Measurements from ENCODE around the gene HMOX1.

HMOX1 gene

GRCh38 chr22:35346596-35347220 is 34.2 kb upstream of the HMOX1 start:
- Mint-ChIP-seq H3K4me3 (no peak overlapping the region), H3K27me3 (peaks cover 8% of the 10 kb centered on the region), H3K4me1 (ENCODE audit: low read depth) (peaks cover 13% of the 10 kb centered on the region), H3K27ac (no peak overlapping the region), H3K9me3 (no peaks in the 10 kb centered on the region), H3K36me3 (ENCODE audit: low read depth) (peaks cover 28% of the 10 kb centered on the region)
- no peak for DNase-seq

- DNase-seq, result no peak
- Mint-ChIP-seq H3K27me3 (peaks cover 13% of the 10 kb centered on the region), H3K27ac (no peak overlapping the region), H3K9me3 (no peaks in the 10 kb centered on the region), H3K4me1 (ENCODE audit: low read depth) (peaks cover 18% of the 10 kb centered on the region), H3K36me3 (ENCODE audit: low read depth) (peaks cover 26% of the 10 kb centered on the region), H3K4me3 (no peak overlapping the region)
These were observed 33.4 kb upstream of the HMOX1 start for GRCh38 chr22:35347462-35347861.

GRCh38 chr22:35348026-35348590 is 32.8 kb upstream of the HMOX1 start:
- H3K4me3 Mint-ChIP-seq, result no peak overlapping the region
- no peak for DNase-seq
- no peaks in the 10 kb centered on the region for H3K9me3 Mint-ChIP-seq
- H3K36me3 Mint-ChIP-seq (ENCODE audit: low read depth), result peaks cover 26% of the 10 kb centered on the region
- H3K4me1 Mint-ChIP-seq (ENCODE audit: low read depth), result peaks cover 24% of the 10 kb centered on the region
- H3K27me3 Mint-ChIP-seq, result peaks cover 16% of the 10 kb centered on the region
- no peak overlapping the region for H3K27ac Mint-ChIP-seq

- no peak overlapping the region for H3K4me3 Mint-ChIP-seq
- peaks cover 25% of the 10 kb centered on the region for H3K4me1 Mint-ChIP-seq (ENCODE audit: low read depth)
- no peak for DNase-seq
- H3K36me3 Mint-ChIP-seq (ENCODE audit: low read depth), result peaks cover 26% of the 10 kb centered on the region
- H3K9me3 Mint-ChIP-seq, result no peaks in the 10 kb centered on the region
- H3K27ac Mint-ChIP-seq, result no peak overlapping the region
- peaks cover 16% of the 10 kb centered on the region for H3K27me3 Mint-ChIP-seq
These were observed 32.2 kb upstream of the HMOX1 start for GRCh38 chr22:35348703-35349102.

- Mint-ChIP-seq H3K4me1 (ENCODE audit: low read depth) (peaks cover 25% of the 10 kb centered on the region), H3K36me3 (ENCODE audit: low read depth) (peaks cover 26% of the 10 kb centered on the region), H3K9me3 (no peaks in the 10 kb centered on the region), H3K4me3 (no peak overlapping the region), H3K27me3 (peaks cover 16% of the 10 kb centered on the region), H3K27ac (no peak overlapping the region)
- no peak for DNase-seq
These were observed 31.6 kb upstream of the HMOX1 start for GRCh38 chr22:35349368-35349703.

- H3K27me3 Mint-ChIP-seq, result peaks cover 16% of the 10 kb centered on the region
- no peak overlapping the region for H3K27ac Mint-ChIP-seq
- no peak for DNase-seq
- H3K36me3 Mint-ChIP-seq (ENCODE audit: low read depth), result peaks cover 20% of the 10 kb centered on the region
- no peak overlapping the region for H3K4me3 Mint-ChIP-seq
- peaks cover 25% of the 10 kb centered on the region for H3K4me1 Mint-ChIP-seq (ENCODE audit: low read depth)
- no peaks in the 10 kb centered on the region for H3K9me3 Mint-ChIP-seq
These were observed 31.0 kb upstream of the HMOX1 start for GRCh38 chr22:35349704-35350538.

GRCh38 chr22:35350539-35351503 is 30.1 kb upstream of the HMOX1 start:
- H3K36me3 Mint-ChIP-seq (ENCODE audit: low read depth), result peaks cover 12% of the 10 kb centered on the region
- peaks cover 21% of the 10 kb centered on the region for H3K27me3 Mint-ChIP-seq
- peaks cover 25% of the 10 kb centered on the region for H3K4me1 Mint-ChIP-seq (ENCODE audit: low read depth)
- DNase-seq, result peak; percentile 88
- peak overlapping the region; percentile 77 for H3K4me3 Mint-ChIP-seq
- no peaks in the 10 kb centered on the region for H3K9me3 Mint-ChIP-seq
- peak overlapping the region; percentile 57 for H3K27ac Mint-ChIP-seq

GRCh38 chr22:35352214-35353111 is 28.4 kb upstream of the HMOX1 start:
- DNase-seq, result peak; percentile 65
- peak overlapping the region; percentile 81 for H3K27ac Mint-ChIP-seq
- peaks cover 25% of the 10 kb centered on the region for H3K4me1 Mint-ChIP-seq (ENCODE audit: low read depth)
- H3K4me3 Mint-ChIP-seq, result peak overlapping the region; percentile 58
- H3K9me3 Mint-ChIP-seq, result no peaks in the 10 kb centered on the region
- peaks cover 27% of the 10 kb centered on the region for H3K27me3 Mint-ChIP-seq
- H3K36me3 Mint-ChIP-seq (ENCODE audit: low read depth), result peaks cover 3% of the 10 kb centered on the region

GRCh38 chr22:35353318-35353717 is 27.6 kb upstream of the HMOX1 start:
- no peaks in the 10 kb centered on the region for H3K36me3 Mint-ChIP-seq (ENCODE audit: low read depth)
- no peak for DNase-seq
- peaks cover 25% of the 10 kb centered on the region for H3K4me1 Mint-ChIP-seq (ENCODE audit: low read depth)
- peak overlapping the region; percentile 81 for H3K27ac Mint-ChIP-seq
- no peak overlapping the region for H3K4me3 Mint-ChIP-seq
- no peaks in the 10 kb centered on the region for H3K9me3 Mint-ChIP-seq
- H3K27me3 Mint-ChIP-seq, result peaks cover 31% of the 10 kb centered on the region

- Mint-ChIP-seq H3K27me3 (peaks cover 31% of the 10 kb centered on the region), H3K4me1 (ENCODE audit: low read depth) (peaks cover 25% of the 10 kb centered on the region), H3K27ac (no peak overlapping the region), H3K9me3 (no peaks in the 10 kb centered on the region), H3K4me3 (no peak overlapping the region), H3K36me3 (ENCODE audit: low read depth) (no peaks in the 10 kb centered on the region)
- no peak for DNase-seq
These were observed 26.8 kb upstream of the HMOX1 start for GRCh38 chr22:35354068-35354467.

- no peak for DNase-seq
- H3K27ac Mint-ChIP-seq, result no peak overlapping the region
- no peaks in the 10 kb centered on the region for H3K36me3 Mint-ChIP-seq (ENCODE audit: low read depth)
- no peak overlapping the region for H3K4me3 Mint-ChIP-seq
- no peaks in the 10 kb centered on the region for H3K9me3 Mint-ChIP-seq
- peaks cover 19% of the 10 kb centered on the region for H3K27me3 Mint-ChIP-seq
- peaks cover 2% of the 10 kb centered on the region for H3K4me1 Mint-ChIP-seq (ENCODE audit: low read depth)
These were observed 22.8 kb upstream of the HMOX1 start for GRCh38 chr22:35357883-35358621.

- no peak overlapping the region for H3K4me3 Mint-ChIP-seq
- H3K27me3 Mint-ChIP-seq, result peaks cover 22% of the 10 kb centered on the region
- DNase-seq, result no peak
- no peaks in the 10 kb centered on the region for H3K36me3 Mint-ChIP-seq (ENCODE audit: low read depth)
- no peaks in the 10 kb centered on the region for H3K4me1 Mint-ChIP-seq (ENCODE audit: low read depth)
- no peak overlapping the region for H3K27ac Mint-ChIP-seq
- H3K9me3 Mint-ChIP-seq, result no peaks in the 10 kb centered on the region
These were observed 21.4 kb upstream of the HMOX1 start for GRCh38 chr22:35359380-35360065.

Measured in activated T-cell treated with anti-CD3 and anti-CD28 coated beads, Interleukin-2, amount 50 U/mL, for 24 hours (primary cell).